Stimulated activated CD8-positive, alpha-beta memory T cell treated with anti-CD3 and anti-CD28 coated beads, Interleukin-12 subunit alpha, Interleukin-12 subunit beta, amount 100 ng/mL, for 24 hours (primary cell): ENCODE results near the gene IGSF23.

Source experiments
- DNase-seq: peaks from one replicate; pipeline ENCODE4 v3.0.0-alpha.2; 2020; ENCODE audit errors: extremely low read depth

The IGSF23 gene

DNA sequence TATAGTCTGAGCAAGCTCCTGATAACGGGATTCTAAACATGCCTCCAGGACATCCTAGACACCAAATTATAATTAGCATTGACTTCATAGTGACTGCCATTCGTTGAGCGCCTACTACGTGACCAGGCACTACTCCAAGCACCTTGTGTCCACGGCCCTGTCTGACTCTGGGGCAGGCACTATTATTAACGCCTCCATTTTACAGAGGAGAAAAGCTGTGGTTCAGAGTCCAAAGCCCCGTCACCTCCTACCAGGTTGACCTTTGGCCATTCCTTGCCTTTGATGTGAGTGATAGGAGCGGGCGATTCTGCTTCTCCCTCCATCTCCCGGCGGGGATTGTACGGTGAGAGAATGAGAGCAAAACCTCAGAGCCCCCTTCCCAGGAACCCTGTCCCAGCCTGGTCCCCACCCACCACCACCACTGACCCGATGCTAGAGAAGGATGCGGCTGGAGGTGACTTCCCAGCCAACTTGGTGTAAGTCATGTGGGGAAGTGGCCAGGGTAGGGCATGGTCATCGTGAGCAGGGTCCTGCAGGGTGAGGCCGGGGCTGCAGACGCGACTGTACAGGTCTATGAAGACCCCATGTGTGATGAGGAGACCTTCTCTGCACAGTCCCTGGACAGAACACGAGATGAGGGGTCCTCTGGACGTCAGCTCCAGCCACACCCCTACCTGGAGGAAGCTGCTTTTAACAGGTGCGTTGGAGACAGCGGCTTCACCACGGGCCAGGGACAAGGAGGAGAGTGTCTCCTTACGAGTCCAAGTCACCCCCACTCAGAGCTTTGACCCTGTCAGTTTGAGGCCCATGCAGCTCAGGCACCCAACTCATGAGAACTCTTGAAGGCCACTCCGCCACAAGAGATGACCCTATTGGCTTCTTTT is at the start of gene IGSF23:
IGSF23 (plus strand) TSS at position 269 of the 884 bp plus-strand sequence; CDS start at position 352, 83 bp downstream.
- DNase-seq: no peak

DNA sequence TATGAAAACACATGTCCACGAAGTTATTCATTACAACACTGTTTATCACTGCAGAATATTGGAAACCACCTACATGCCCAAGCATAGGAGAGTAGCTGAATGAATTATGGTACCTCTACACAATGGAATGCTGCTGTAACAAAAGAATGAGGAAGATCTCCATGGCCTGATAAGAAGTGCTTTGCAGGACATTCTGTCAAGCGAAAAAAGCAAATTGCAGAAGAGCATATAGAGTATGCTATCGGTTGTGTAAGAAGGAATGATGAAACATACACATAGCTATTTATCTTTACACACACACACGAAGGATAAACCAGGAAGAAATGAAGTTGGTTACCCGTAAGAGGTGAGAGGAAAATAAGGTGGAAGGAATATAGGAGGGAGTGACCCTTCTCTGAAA is 46.4 kb upstream of the IGSF23 start:
- DNase-seq: no peak

- no peak for DNase-seq
These were observed 45.6 kb upstream of the IGSF23 start for GRCh38 chr19:44567745-44568144.

GRCh38 chr19:44570603-44570983 is 42.8 kb upstream of the IGSF23 start:
- DNase-seq: no peak

DNA sequence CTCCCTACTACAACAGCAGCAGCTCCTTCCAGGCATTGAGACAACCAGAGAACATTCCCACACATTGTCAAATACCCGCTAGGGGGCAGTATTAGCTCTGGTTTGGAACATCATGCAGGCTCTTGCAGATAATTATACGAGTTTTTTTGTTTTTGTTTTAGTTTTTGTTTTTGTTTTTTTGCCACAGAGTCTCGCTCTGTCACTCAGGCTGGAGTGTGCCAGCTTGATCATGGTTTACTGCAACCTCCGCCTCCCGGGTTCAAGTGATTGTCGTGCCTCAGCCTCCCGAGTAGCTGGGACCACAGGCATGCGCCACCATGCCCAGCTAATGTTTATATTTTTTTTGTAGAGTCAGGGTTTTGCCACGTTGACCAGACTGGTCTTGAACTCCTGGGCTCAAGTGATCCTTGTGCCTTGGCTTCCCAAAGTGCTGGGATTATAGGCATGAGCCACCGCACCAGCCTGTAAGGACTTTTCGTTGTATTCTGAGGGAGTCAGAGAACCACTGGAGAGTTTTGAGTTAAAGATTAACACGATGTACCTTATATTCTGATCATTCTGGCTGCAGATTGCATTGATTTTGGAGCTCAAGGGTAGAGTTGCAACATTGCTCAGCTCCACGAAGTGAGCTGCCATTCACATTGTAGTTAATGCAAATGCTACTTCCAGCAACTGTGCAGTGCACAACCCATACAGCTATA is 42.2 kb upstream of the IGSF23 start:
- DNase-seq: no peak

GRCh38 chr19:44571830-44572580 is 41.4 kb upstream of the IGSF23 start:
- no peak for DNase-seq

- no peak for DNase-seq
These were observed 40.8 kb upstream of the IGSF23 start for GRCh38 chr19:44572581-44572900.

GRCh38 chr19:44573183-44573582 is 40.2 kb upstream of the IGSF23 start:
- no peak for DNase-seq

DNA sequence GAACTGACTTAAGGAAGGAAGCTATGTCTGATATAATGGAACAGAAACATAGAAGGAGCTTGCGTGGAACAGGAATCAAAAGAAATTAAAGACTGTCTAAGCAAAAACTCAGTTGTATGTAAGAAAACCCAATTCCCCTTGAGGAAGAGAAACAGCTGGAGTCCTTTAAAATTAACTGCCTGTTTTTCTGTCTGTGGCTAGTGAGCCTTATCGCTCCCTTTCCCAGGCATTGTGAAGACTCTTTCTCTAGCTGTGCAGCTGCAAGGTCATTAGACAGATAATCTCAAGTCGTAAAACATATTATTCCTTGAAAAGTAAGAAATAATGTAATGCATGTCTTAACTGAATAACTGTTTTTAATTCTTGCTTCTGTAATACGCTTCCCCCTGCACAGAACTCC is 39.7 kb upstream of the IGSF23 start:
- DNase-seq: no peak

DNA sequence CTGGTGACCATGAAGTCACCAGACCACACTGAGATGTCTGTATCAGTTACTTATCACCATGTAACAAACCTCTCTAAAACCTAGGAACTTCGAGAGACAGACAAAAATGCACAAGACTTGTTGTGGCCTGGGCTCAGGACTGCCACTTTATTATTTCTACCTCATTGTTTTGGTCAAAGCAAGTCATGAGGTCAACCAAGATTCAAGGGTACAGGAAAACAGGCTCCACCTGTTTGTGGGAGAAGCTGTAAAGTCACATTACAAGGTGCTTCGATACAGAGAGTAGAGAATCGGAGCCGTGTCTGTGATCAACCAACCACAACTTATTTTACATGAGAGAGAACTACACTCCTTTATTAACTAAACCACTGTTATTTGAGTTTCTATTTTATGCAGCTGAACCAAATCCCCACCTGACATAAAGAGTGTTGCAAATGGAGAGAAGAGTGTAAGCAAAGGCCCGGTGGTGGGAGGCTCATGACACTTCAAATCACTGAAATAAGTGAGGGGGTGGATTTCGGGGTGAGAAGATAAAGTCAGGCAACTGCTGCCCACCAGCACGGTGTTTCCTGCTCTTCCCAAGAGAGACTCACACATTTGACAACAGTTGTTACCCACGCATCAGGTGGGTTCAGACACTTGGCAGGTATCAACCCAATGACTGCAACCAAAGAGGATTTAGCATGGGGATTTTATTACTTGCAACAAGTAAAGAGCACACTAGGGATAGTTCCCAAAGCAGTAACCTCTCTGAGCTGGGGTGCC is 39.0 kb upstream of the IGSF23 start:
- DNase-seq: no peak

DNA sequence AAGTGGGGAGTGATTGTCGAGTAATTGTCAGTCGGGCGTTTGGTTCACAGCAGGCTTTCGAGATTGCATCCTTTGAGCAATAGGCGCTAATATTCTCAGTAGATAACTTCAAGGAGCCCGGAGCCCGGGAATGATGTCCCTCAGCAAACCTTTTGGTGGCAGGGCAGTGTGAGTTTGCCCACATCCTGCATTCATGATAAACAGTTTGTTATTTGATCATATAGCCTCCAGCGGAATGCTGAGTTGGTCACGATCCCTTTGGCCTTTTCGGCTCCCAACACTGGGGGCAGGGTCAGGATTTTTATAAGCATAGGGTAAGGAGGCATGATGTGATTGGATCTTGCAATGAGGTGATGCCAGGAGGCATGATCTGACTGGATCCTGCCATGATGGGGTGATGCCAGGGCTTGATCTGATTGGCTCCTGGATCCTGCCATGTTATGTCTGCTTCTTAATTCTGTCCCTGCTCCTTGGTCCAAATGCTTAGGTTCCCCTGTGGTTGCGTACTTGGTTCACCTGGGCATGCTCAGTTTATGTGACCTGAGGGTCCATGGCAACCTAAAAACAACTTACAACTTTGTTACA is 38.2 kb upstream of the IGSF23 start:
- DNase-seq: no peak

DNA sequence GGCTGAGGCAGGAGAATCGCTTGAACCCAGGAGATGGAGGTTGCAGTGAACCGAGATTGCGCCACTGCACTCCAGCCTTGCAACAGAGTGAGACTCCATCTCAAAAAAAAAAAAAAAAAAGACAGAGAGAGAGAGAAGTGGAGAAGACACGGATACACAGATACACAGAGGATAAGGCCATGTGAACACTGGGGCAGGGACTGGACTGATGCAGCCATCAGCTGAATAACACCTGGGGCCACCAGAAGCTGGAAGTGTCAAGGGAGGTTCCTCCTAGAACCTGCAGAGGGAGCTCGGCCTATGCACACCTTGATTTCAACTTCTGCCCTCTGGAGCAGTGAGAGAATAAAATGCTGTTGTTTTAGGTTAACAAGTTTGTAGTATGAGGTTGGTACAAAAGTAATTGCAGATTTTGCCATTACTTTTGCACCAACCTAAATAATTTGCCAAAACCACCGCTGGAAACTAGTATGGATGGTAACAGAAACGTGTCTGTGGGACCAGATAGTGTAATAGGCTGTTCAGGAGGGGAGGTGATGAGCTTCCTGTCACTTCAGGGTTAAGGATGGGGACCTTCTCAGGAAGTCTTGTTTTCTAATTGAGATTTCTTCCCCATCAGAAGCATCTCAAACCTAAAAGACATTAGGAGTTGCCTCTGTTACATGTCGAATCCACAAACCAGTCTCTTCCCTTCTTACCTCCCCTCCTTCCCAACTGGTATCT is 36.4 kb upstream of the IGSF23 start:
- DNase-seq: no peak

DNA sequence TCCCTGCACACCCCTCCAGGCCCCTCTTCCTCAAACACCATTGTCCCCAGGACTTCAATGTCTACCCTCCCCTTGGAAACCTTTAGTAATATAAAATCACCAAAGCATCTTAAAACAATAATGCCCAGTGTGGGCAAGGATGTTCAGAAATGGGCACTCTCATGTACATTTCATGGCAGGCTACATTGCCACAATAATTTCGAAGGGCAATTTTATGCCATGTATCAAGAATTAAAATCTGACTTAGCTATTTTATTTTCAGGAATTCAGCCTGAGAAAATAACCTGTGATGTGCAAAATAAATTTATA is 35.8 kb upstream of the IGSF23 start:
- DNase-seq: no peak

- no peak for DNase-seq
These were observed 33.5 kb upstream of the IGSF23 start for GRCh38 chr19:44579663-44580365.

- DNase-seq: no peak
These were observed 32.9 kb upstream of the IGSF23 start for GRCh38 chr19:44580366-44580895.

GRCh38 chr19:44581288-44581687 is 32.1 kb upstream of the IGSF23 start:
- no peak for DNase-seq

DNA sequence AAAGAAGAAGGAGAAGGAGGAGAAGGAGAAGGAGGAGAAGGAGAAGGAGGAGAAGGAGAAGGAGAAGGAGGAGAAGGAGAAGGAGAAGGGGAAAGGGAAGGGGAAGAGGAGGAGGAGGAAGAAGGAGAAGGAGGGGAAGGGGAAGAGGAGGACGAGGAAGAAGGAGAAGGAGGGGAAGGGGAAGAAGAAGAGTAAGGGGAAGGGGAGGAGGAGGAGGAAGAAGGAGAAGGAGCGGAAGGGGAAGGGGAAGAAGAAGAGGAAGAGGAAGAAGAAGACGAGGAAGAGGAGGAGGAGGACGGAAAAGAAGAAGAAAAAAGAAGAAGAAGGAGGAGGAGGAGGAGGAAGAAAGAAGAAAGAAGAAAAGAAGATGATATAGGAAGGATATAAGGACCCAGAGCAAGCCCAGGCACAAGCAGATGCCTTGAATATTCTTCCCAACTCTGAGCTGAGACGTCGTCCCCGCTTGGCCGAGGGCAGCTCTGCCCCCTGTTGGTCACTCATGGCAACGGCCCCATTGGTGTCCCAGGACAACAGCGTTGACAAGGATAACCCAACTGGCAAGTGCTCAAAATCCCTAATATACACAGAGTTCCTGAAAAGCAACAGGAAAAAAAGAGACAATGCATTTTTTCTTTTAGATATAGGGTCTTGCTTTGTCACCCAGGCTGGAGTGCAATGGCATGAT is 30.6 kb upstream of the IGSF23 start:
- DNase-seq: no peak

GRCh38 chr19:44585371-44586133 is 27.8 kb upstream of the IGSF23 start:
- no peak for DNase-seq
